Smooth muscle cell (in vitro differentiated cells): Measurements from ENCODE around the gene NR2F6. TPM values are rescaled to one million over a fixed set of nuclear protein-coding genes. Genes with fewer than 3 reads are reported as not detected.

Source experiments
- DNase-seq: peaks from one replicate; lab custom pipeline; 2025; ENCODE audit not compliant: unreplicated experiment; lab: John Stamatoyannopoulos, UW
- H2AFZ ChIP-seq: fragments of 200-600 bp; sonication (generic); 2 replicates; pipeline ENCODE4 v1.6.0; 2016; ENCODE audit warnings: antibody characterized with exemption, low read depth, mild to moderate bottlenecking
- H3F3A ChIP-seq: fragments of 200-600 bp; sonication (generic); 2 replicates; pipeline ENCODE4 v1.6.0; 2017; ENCODE audit warnings: antibody characterized with exemption, low read depth
- H3K27ac ChIP-seq: fragments of 200-600 bp; sonication (generic); 2 replicates; pipeline ENCODE4 v1.5.1; 2016; ENCODE audit warnings: low read depth, mild to moderate bottlenecking
- H3K27me3 ChIP-seq: fragments of 200-600 bp; sonication (generic); 2 replicates; pipeline ENCODE4 v1.6.1; 2016; ENCODE audit warnings: low read depth, mild to moderate bottlenecking
- H3K36me3 ChIP-seq: fragments of 200-600 bp; sonication (generic); 2 replicates; pipeline ENCODE4 v1.5.1; 2016; ENCODE audit warnings: low read depth
- H3K4me1 ChIP-seq: fragments of 200-600 bp; sonication (generic); 2 replicates; pipeline ENCODE4 v1.5.1; 2016; ENCODE audit warnings: low read depth
- H3K4me2 ChIP-seq: fragments of 200-600 bp; sonication (generic); 2 replicates; pipeline ENCODE4 v1.6.0; 2016; ENCODE audit warnings: mild to moderate bottlenecking
- H3K4me3 ChIP-seq: fragments of 200-600 bp; sonication (generic); 2 replicates; pipeline ENCODE4 v1.5.1; 2016; ENCODE audit warnings: mild to moderate bottlenecking
- H3K79me2 ChIP-seq: fragments of 200-600 bp; sonication (generic); 2 replicates; pipeline ENCODE4 v1.6.0; 2016; ENCODE audit warnings: low read depth, mild to moderate bottlenecking
- H3K9ac ChIP-seq: fragments of 200-600 bp; sonication (generic); 2 replicates; pipeline ENCODE4 v1.6.0; 2016; ENCODE audit warnings: low read depth
- H3K9me3 ChIP-seq: fragments of 200-600 bp; sonication (generic); replicated peaks from 2 replicates; pipeline ENCODE4 v1.5.1; 2016; ENCODE audit warnings: low read depth
- H4K20me1 ChIP-seq: fragments of 200-600 bp; sonication (generic); 2 replicates; pipeline ENCODE4 v1.6.0; 2016; ENCODE audit warnings: low read depth
- CTCF ChIP-seq: fragments of 200-600 bp; sonication (generic); IDR thresholded peaks from 2 replicates; pipeline ENCODE4 v1.5.1; 2017; ENCODE audit warnings: borderline replicate concordance, mild to moderate bottlenecking, antibody characterized with exemption; ENCODE audit not compliant: insufficient read depth, poor library complexity, severe bottlenecking
- WGBS: methylation state at CpG from one replicate; pipeline ENCODE4 v1.1.7; 2016; ENCODE audit warnings: low lambda C conversion rate; 5-methylcytosine and 5-hydroxymethylcytosine counted together
- polyA plus RNA-seq: library from polyadenylated mRNA; unstranded; fragments of >200 nt; fragmentation: Nextera tagmentation; extraction: Ambion mirVana; gene quantifications from 2 replicates; pipeline ENCODE4 v1.2.1, GENCODE V29; 2016
- total RNA-seq: library from RNA; depleted of rRNA; stranded (reverse); fragments of >200 nt; gene quantifications from 2 replicates; pipeline ENCODE4 v1.2.3, GENCODE V29; 2014

Gene NR2F6
- total and polyA plus RNA-seq, 2 experiments from 2014 or later: 57.4 to 104 TPM

DNA sequence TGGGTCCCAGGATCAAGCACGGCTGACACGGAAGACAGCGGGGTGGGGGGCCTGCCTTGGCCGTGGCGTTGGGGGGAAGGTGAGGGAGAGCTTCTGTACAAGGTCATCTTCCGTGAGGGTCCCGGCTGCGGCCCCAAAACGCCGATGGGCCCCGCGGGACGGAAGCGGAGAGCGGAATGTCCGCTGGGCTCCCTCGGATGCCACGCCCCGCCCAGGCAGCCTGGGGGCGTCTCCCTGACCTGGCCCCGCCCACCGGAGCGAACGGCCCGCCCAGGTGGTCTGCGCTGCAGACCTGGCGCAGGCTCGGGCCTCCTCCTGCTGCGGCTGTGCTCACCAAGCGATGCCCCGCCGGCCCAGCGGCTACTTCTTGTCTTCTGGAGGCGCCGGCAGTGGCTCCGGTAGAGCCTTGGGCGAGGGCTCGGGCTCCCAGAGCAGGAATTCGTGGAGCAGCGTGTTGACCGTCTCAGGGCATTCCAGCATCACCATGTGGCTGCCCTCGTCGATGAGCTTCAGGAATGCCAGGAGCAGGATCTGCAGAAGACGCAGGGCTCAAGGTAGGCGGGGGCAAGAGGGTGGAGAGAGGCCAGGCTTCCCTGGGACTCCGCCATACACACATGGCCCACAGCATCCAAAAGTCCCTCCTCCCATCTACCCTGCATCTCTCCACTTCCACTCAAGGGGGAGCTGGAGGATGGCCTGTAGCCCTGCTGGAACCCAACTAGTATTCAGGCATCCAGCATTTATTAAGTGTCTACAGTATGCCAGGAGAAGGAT lies 46.8 kb upstream of the NR2F6 start:
- H3F3A ChIP-seq: no peaks in the 10 kb centered on the region
- no peaks in the 10 kb centered on the region for H4K20me1 ChIP-seq
- DNase-seq: peak; percentile 70
- peak overlapping the region; percentile 84 for H3K4me2 ChIP-seq
- peak; percentile 49 for TF ChIP-seq CTCF
- peak overlapping the region; percentile 87 for H2AFZ ChIP-seq
- H3K79me2 ChIP-seq: no peaks in the 10 kb centered on the region
- H3K4me3 ChIP-seq: peak overlapping the region; percentile 47
- 3% methylated on average over 27 of the region's 46 CpGs for WGBS
- no peaks in the 10 kb centered on the region for H3K4me1 ChIP-seq
- H3K36me3 ChIP-seq: no peaks in the 10 kb centered on the region
- peak overlapping the region; percentile 55 for H3K27ac ChIP-seq
- no peak overlapping the region for H3K9ac ChIP-seq
- H3K9me3 ChIP-seq: no peaks in the 10 kb centered on the region
- no peaks in the 10 kb centered on the region for H3K27me3 ChIP-seq

DNA sequence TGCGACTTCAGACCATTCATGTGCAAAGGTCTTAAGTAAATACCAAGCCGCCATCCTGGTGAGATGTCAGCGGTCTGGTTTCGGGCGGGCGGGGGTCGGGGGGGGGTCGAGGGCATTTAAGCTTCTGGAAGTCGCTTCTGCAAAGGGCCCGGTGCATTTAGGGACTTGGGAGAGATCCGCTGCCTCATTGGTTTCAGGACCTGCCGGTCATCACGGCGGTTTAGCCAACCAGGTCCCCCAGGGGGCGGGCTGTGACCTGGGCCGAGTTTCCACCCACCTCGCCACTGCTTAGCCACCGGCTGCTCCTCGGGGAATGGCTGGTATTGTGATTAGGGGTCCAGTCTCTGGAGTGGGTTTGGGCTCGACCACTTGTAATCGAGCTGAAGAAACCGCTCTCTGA lies 43.8 kb upstream of the NR2F6 start:
- TF ChIP-seq CTCF: no peak
- H3K9ac ChIP-seq: no peak overlapping the region
- H3K79me2 ChIP-seq: no peaks in the 10 kb centered on the region
- H4K20me1 ChIP-seq: no peaks in the 10 kb centered on the region
- H3K4me2 ChIP-seq: peak overlapping the region; percentile 78
- H3F3A ChIP-seq: no peaks in the 10 kb centered on the region
- DNase-seq: peak; percentile 13
- WGBS: 16% methylated on average over 19 of the region's 22 CpGs
- H3K4me1 ChIP-seq: no peaks in the 10 kb centered on the region
- H3K27me3 ChIP-seq: no peaks in the 10 kb centered on the region
- no peaks in the 10 kb centered on the region for H3K9me3 ChIP-seq
- H2AFZ ChIP-seq: no peak overlapping the region
- no peak overlapping the region for H3K27ac ChIP-seq
- no peaks in the 10 kb centered on the region for H3K36me3 ChIP-seq
- H3K4me3 ChIP-seq: peak overlapping the region; percentile 37

GRCh38 chr19:17286752-17287151 lies 41.0 kb upstream of the NR2F6 start:
- Histone ChIP-seq H2AFZ (no peak overlapping the region), H3K4me1 (no peaks in the 10 kb centered on the region), H3K36me3 (no peaks in the 10 kb centered on the region), H3K9me3 (no peaks in the 10 kb centered on the region), H3K79me2 (no peaks in the 10 kb centered on the region), H3K27me3 (no peaks in the 10 kb centered on the region), H3K4me2 (no peak overlapping the region), H3F3A (no peaks in the 10 kb centered on the region), H3K9ac (no peak overlapping the region), H3K27ac (no peak overlapping the region), H3K4me3 (no peak overlapping the region), H4K20me1 (no peaks in the 10 kb centered on the region)
- WGBS: 91% methylated on average over 9 of the region's 9 CpGs
- DNase-seq: no peak
- TF ChIP-seq CTCF: no peak

DNA sequence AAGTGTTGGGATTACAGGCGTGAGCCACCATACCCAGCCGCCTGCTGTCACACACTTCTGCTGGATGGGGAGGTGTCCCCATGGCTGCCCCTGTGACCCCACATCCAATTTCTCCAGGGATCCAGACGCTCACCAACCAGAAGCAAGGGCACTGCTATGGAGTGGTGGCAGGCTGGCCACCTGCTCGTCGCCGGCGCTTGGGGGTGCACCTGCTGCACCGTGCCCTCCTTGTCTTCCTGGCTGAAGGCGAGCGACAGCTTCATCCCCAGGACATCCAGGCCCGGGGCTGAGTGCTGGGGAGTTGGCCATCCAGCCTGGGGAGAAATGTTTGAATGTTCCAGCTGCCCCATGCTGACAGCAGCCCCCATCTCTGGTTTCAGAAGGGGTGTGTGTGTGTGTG lies 40.5 kb upstream of the NR2F6 start:
- DNase-seq: no peak
- Histone ChIP-seq H2AFZ (no peak overlapping the region), H3K27me3 (no peaks in the 10 kb centered on the region), H3K36me3 (no peaks in the 10 kb centered on the region), H3K4me1 (no peaks in the 10 kb centered on the region), H3K27ac (no peak overlapping the region), H4K20me1 (no peaks in the 10 kb centered on the region), H3K9me3 (no peaks in the 10 kb centered on the region), H3F3A (no peaks in the 10 kb centered on the region), H3K4me2 (no peak overlapping the region), H3K9ac (no peak overlapping the region), H3K4me3 (no peak overlapping the region), H3K79me2 (no peaks in the 10 kb centered on the region)
- WGBS: 96% methylated on average over 11 of the region's 11 CpGs
- TF ChIP-seq CTCF: no peak
